CD14-positive monocyte (primary cell): Measurements from ENCODE around the gene PRDM7. TPM values are rescaled to one million over a fixed set of nuclear protein-coding genes. Genes with fewer than 3 reads are reported as not detected.

Experiments
- DNase-seq, 3 donors: peaks; one replicate each; pipeline ENCODE4 v3.0.0-alpha.2; 2011 to 2022
- H2AFZ ChIP-seq: 2 replicates; pipeline ENCODE4 v1.6.0; 2012; ENCODE audit warnings: mild to moderate bottlenecking, low read depth, low read length, inconsistent platforms; ENCODE audit not compliant: insufficient read depth, poor library complexity, severe bottlenecking
- H3K27ac ChIP-seq, 2 donors: 1 replicate in 1 of 2; 2 replicates in 1 of 2; pipeline ENCODE4 v1.5.1; 2012 to 2013; ENCODE audit warnings: low read length in 2 of 2, control low read depth in 1 of 2, inconsistent platforms in 1 of 2, low read depth in 1 of 2, mild to moderate bottlenecking in 1 of 2
- H3K27me3 ChIP-seq, 2 donors: one replicate each; pipeline versions ENCODE4 v1.6.0 to v1.6.1; 2011 to 2013; ENCODE audit warnings: low read length in 2 of 2; ENCODE audit not compliant: control insufficient read depth in 2 of 2, insufficient read depth in 2 of 2
- H3K36me3 ChIP-seq, 2 donors: replicated peaks in 1 of 2; 1 replicate in 1 of 2; 2 replicates in 1 of 2; pipeline versions ENCODE4 v1.5.1 to v1.6.1; 2012 to 2013; ENCODE audit warnings: low read length in 2 of 2, control low read depth in 1 of 2, inconsistent platforms in 1 of 2, mild to moderate bottlenecking in 1 of 2; ENCODE audit not compliant: insufficient read depth in 2 of 2, control insufficient read depth in 1 of 2
- H3K4me1 ChIP-seq, 2 donors: 1 replicate in 1 of 2; 2 replicates in 1 of 2; pipeline versions ENCODE4 v1.5.1 to v1.6.1; 2012 to 2013; ENCODE audit warnings: low read length in 2 of 2, control low read depth in 1 of 2, inconsistent platforms in 1 of 2, mild to moderate bottlenecking in 1 of 2, moderate library complexity in 1 of 2; ENCODE audit not compliant: insufficient read depth in 2 of 2, control insufficient read depth in 1 of 2
- H3K4me2 ChIP-seq: replicated peaks from 2 replicates; pipeline ENCODE3; 2012; ENCODE audit warnings: low read length, moderate library complexity, mild to moderate bottlenecking; ENCODE audit not compliant: poor library complexity, severe bottlenecking; ENCODE audit errors: extremely low read depth
- H3K4me3 ChIP-seq, 3 experiments: fragments of 200-600 bp in 1 of 3; sonication (generic) in 1 of 3; replicated peaks in 1 of 3; 1 replicate in 2 of 3; 2 replicates in 1 of 3; pipeline ENCODE4 v1.5.1; 2011 to 2013; ENCODE audit warnings: low read length in 3 of 3, mild to moderate bottlenecking in 3 of 3, control low read depth in 2 of 3, low read depth in 2 of 3, inconsistent platforms in 1 of 3, moderate library complexity in 1 of 3
- H3K79me2 ChIP-seq: 2 replicates; pipeline ENCODE4 v1.6.0; 2012; ENCODE audit warnings: mild to moderate bottlenecking, control low read depth, inconsistent platforms, low read length, moderate library complexity; ENCODE audit not compliant: insufficient read depth
- H3K9ac ChIP-seq: 2 replicates; pipeline ENCODE4 v1.6.0; 2017; ENCODE audit warnings: low read length, mild to moderate bottlenecking; ENCODE audit not compliant: insufficient read depth, poor library complexity, severe bottlenecking
- H3K9me3 ChIP-seq, 2 donors: replicated peaks in 1 of 2; 1 replicate in 1 of 2; 2 replicates in 1 of 2; pipeline versions ENCODE4 v1.5.1 to v1.6.1; 2012 to 2013; ENCODE audit warnings: low read length in 2 of 2, control low read depth in 1 of 2; ENCODE audit not compliant: control insufficient read depth in 1 of 2, insufficient read depth in 1 of 2
- H4K20me1 ChIP-seq: 2 replicates; pipeline ENCODE4 v1.6.0; 2012; ENCODE audit warnings: mild to moderate bottlenecking, low read length, control low read depth, moderate library complexity; ENCODE audit not compliant: insufficient read depth
- H3K27ac Mint-ChIP-seq, 7 donors: one replicate each; pipeline ENCODE4 v1.8.0; 2020; ENCODE audit warnings: mild to moderate bottlenecking in 7 of 7, mixed read lengths in 7 of 7, moderate library complexity in 6 of 7, inconsistent platforms in 2 of 7
- H3K27me3 Mint-ChIP-seq, 3 donors: one replicate each; pipeline ENCODE4 v1.8.0; 2021 to 2022; ENCODE audit warnings: low read depth in 3 of 3, mild to moderate bottlenecking in 3 of 3, mixed read lengths in 3 of 3, moderate library complexity in 3 of 3, inconsistent platforms in 1 of 3
- H3K36me3 Mint-ChIP-seq, 2 donors: one replicate each; pipeline ENCODE4 v1.8.0; 2020; ENCODE audit warnings: mixed read lengths in 2 of 2, inconsistent platforms in 1 of 2, mild to moderate bottlenecking in 1 of 2
- H3K4me1 Mint-ChIP-seq: one replicate; pipeline ENCODE4 v1.8.0; 2020; ENCODE audit warnings: mild to moderate bottlenecking, mixed read lengths
- H3K4me3 Mint-ChIP-seq, 2 donors: one replicate each; pipeline ENCODE4 v1.8.0; 2020; ENCODE audit warnings: mild to moderate bottlenecking in 2 of 2, mixed read lengths in 2 of 2, moderate library complexity in 1 of 2
- H3K9me3 Mint-ChIP-seq, 7 donors: one replicate each; pipeline ENCODE4 v1.8.0; 2020 to 2022; ENCODE audit warnings: mixed read lengths in 7 of 7, mild to moderate bottlenecking in 6 of 7, moderate library complexity in 6 of 7, inconsistent platforms in 2 of 7
- WGBS: methylation state at CpG from one replicate; pipeline ENCODE4 v1.1.5; 2013; ENCODE audit warnings: missing lambda C conversion rate; ENCODE audit not compliant: insufficient coverage; 5-methylcytosine and 5-hydroxymethylcytosine counted together
- intact Hi-C, 2 donors: fragments of 100-400 bp; cut with micrococcal nuclease; formaldehyde crosslinking; loops; one replicate each; pipeline versions ENCODE4 v1.15.0 to v1.15.1; 2023
- polyA plus RNA-seq, 3 donors: library from polyadenylated mRNA; depleted of rRNA in 1 of 3; unstranded in 2 of 3; stranded (reverse) in 1 of 3; fragments of 300-500 nt in 2 of 3; fragments of >200 nt in 1 of 3; fragmentation: Illumina TruSeq in 2 of 3; gene quantifications; 1 replicate in 2 of 3; 2 replicates in 1 of 3; pipeline ENCODE4 v1.2.3, GENCODE V29; 2012 to 2021
- TF ChIP-seq, protein P1 (sequence below): fragments of 200-600 bp; IDR thresholded peaks from one replicate; pipeline ENCODE4 v1.8.0; 2022; ENCODE audit warnings: antibody characterized with exemption, mild to moderate bottlenecking

PRDM7 gene
- polyA plus RNA-seq, 3 donors, result not detected

DNA sequence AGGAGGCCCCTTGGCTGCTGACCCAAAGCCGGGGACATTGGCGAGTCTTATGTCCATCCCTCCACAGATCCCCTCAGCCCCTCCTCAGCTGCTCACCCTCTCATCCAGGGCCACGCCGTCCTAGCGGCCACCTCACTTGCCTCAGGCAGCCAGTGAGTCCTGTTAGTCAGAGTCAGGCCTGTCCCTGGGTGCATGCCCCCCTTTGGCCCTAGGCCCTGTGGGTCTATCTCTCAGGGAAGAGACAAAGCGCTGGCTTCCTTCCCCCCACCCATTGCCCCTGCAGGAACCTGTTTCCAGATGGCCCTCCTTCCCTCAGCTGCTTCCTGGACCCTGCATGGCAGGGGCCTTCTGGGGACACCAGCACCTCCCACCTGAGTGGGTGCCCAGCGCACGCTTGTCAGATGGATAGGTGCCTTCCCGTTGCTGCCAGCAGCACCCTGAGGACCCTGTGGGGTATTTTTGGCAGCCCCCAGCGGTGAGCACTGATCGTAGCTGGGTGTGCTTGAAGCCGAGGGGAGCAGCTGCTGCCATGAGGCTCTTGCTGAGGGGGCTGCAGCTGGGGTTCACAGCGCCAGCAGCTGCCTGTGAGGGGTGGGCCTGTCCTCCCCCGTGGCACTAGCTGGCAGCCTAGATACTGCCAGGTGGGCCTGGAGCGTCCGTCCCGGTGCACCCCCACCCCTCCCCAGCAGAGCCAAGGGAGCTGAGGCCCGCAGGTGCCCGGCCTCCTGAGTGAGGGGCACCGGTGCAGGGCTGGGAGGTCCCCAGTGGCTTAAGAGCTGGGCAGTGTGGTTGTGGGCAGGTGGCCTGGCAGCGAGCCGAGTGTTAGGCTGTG, 66.2 kb downstream of the PRDM7 start:
- peaks cover 0 to 7% of the 10 kb centered on the region in 2 donors for H3K27me3 ChIP-seq
- no peak overlapping the region for H2AFZ ChIP-seq
- no peaks in the 10 kb centered on the region for H3K79me2 ChIP-seq
- peaks cover 4 to 7% of the 10 kb centered on the region in 2 donors for H3K4me1 ChIP-seq
- no peaks in the 10 kb centered on the region for H3K36me3 ChIP-seq
- H3K27me3 Mint-ChIP-seq, result peaks cover 29 to 43% (median 29%) of the 10 kb centered on the region in 3 donors
- no peak overlapping the region for H3K27ac ChIP-seq
- no peaks in the 10 kb centered on the region for H4K20me1 ChIP-seq
- no peak overlapping the region for H3K4me3 Mint-ChIP-seq
- WGBS, result 56% methylated on average over 16 of the region's 22 CpGs
- intact Hi-C loops, result no loop called here
- no peak overlapping the region for H3K4me3 ChIP-seq
- DNase-seq, result no peak
- H3K9me3 ChIP-seq, result no peaks in the 10 kb centered on the region
- no peak overlapping the region for H3K4me2 ChIP-seq
- H3K27ac Mint-ChIP-seq, result no peak overlapping the region
- no peaks in the 10 kb centered on the region for H3K36me3 Mint-ChIP-seq
- TF ChIP-seq, protein P1, sequence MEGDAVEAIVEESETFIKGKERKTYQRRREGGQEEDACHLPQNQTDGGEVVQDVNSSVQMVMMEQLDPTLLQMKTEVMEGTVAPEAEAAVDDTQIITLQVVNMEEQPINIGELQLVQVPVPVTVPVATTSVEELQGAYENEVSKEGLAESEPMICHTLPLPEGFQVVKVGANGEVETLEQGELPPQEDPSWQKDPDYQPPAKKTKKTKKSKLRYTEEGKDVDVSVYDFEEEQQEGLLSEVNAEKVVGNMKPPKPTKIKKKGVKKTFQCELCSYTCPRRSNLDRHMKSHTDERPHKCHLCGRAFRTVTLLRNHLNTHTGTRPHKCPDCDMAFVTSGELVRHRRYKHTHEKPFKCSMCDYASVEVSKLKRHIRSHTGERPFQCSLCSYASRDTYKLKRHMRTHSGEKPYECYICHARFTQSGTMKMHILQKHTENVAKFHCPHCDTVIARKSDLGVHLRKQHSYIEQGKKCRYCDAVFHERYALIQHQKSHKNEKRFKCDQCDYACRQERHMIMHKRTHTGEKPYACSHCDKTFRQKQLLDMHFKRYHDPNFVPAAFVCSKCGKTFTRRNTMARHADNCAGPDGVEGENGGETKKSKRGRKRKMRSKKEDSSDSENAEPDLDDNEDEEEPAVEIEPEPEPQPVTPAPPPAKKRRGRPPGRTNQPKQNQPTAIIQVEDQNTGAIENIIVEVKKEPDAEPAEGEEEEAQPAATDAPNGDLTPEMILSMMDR, result no peak
- peaks cover 8% of the 10 kb centered on the region for H3K4me1 Mint-ChIP-seq
- no peak overlapping the region for H3K9ac ChIP-seq
- no peaks in the 10 kb centered on the region for H3K9me3 Mint-ChIP-seq

GRCh38 chr16:90009172-90009899, 67.8 kb downstream of the PRDM7 start:
- no peak overlapping the region for H3K27ac ChIP-seq
- H3K27ac Mint-ChIP-seq, result no peak overlapping the region
- H4K20me1 ChIP-seq, result no peaks in the 10 kb centered on the region
- no peaks in the 10 kb centered on the region for H3K79me2 ChIP-seq
- no peak overlapping the region for H2AFZ ChIP-seq
- peaks cover 8% of the 10 kb centered on the region for H3K4me1 Mint-ChIP-seq
- peaks cover 0 to 7% of the 10 kb centered on the region in 2 donors for H3K27me3 ChIP-seq
- H3K4me1 ChIP-seq, result peaks cover 4 to 7% of the 10 kb centered on the region in 2 donors
- TF ChIP-seq, protein P1, result no peak
- H3K4me3 Mint-ChIP-seq, result no peak overlapping the region
- intact Hi-C loops, result no loop called here
- 70% methylated on average over 14 of the region's 22 CpGs for WGBS
- H3K9ac ChIP-seq, result no peak overlapping the region
- DNase-seq, result no peak
- H3K36me3 Mint-ChIP-seq, result no peaks in the 10 kb centered on the region
- no peaks in the 10 kb centered on the region for H3K36me3 ChIP-seq
- H3K27me3 Mint-ChIP-seq, result peaks cover 24 to 38% (median 27%) of the 10 kb centered on the region in 3 donors
- H3K9me3 ChIP-seq, result no peaks in the 10 kb centered on the region
- no peak overlapping the region for H3K4me3 ChIP-seq
- no peaks in the 10 kb centered on the region for H3K9me3 Mint-ChIP-seq
- no peak overlapping the region for H3K4me2 ChIP-seq
